OCI-LY1 (cell line): ENCODE results near the gene KANK4.

Experiments used
- H2AFZ ChIP-seq: fragments of 200-600 bp; sonication (generic), shearing (Covaris generic); 2 replicates; pipeline ENCODE4 v1.6.0; 2014; ENCODE audit warnings: antibody characterized with exemption, mild to moderate bottlenecking, low read length
- H3F3A ChIP-seq: fragments of 200-600 bp; sonication (generic), shearing (Covaris generic); 2 replicates; pipeline ENCODE4 v1.6.0; 2014; ENCODE audit warnings: mild to moderate bottlenecking, antibody characterized with exemption, low read length, moderate library complexity; ENCODE audit not compliant: insufficient read depth
- H3K27ac ChIP-seq: fragments of 200-600 bp; sonication (generic); 2 replicates; pipeline ENCODE4 v1.5.1; 2014; ENCODE audit warnings: low read length, mixed run types, mild to moderate bottlenecking, low read depth; ENCODE audit not compliant: poor library complexity, severe bottlenecking
- H3K27me3 ChIP-seq: fragments of 200-600 bp; sonication (generic); 2 replicates; pipeline ENCODE4 v1.6.0; 2014; ENCODE audit warnings: antibody characterized with exemption, mild to moderate bottlenecking, low read length, moderate library complexity; ENCODE audit not compliant: insufficient read depth
- H3K36me3 ChIP-seq: fragments of 200-600 bp; sonication (generic); 2 replicates; pipeline ENCODE4 v1.6.1; 2014; ENCODE audit warnings: mild to moderate bottlenecking, antibody characterized with exemption, low read length, moderate library complexity, mixed read lengths; ENCODE audit not compliant: insufficient read depth
- H3K4me1 ChIP-seq: fragments of 200-600 bp; sonication (generic); 2 replicates; pipeline ENCODE4 v1.5.1; 2014; ENCODE audit warnings: mild to moderate bottlenecking, low read length, moderate library complexity; ENCODE audit not compliant: insufficient read depth, severe bottlenecking
- H3K4me2 ChIP-seq: fragments of 200-600 bp; sonication (generic), shearing (Covaris generic); 2 replicates; pipeline ENCODE4 v1.6.1; 2014; ENCODE audit warnings: low read length
- H3K4me3 ChIP-seq: fragments of 200-600 bp; sonication (generic); 2 replicates; pipeline ENCODE4 v1.5.1; 2014; ENCODE audit warnings: low read length, low read depth, mild to moderate bottlenecking, mixed read lengths; ENCODE audit not compliant: poor library complexity, severe bottlenecking
- H3K79me2 ChIP-seq: fragments of 200-600 bp; shearing (Covaris generic); 2 replicates; pipeline ENCODE4 v1.6.1; 2016; ENCODE audit warnings: mixed run types, low read length, mixed read lengths; ENCODE audit not compliant: insufficient read depth
- H3K9ac ChIP-seq: fragments of 200-600 bp; sonication (generic), shearing (Covaris generic); 2 replicates; pipeline ENCODE4 v1.6.1; 2014; ENCODE audit warnings: mild to moderate bottlenecking, low read length, mixed read lengths
- H3K9me2 ChIP-seq: fragments of 200-600 bp; sonication (generic), shearing (Covaris generic); 2 replicates; pipeline ENCODE4 v1.6.1; 2014; ENCODE audit warnings: low read depth, mild to moderate bottlenecking, low read length, mixed read lengths
- H3K9me3 ChIP-seq: fragments of 200-600 bp; shearing (Covaris generic); 2 replicates; pipeline ENCODE4 v1.6.1; 2014; ENCODE audit warnings: low read length, mixed read lengths
- H4K20me1 ChIP-seq: fragments of 200-600 bp; sonication (generic), shearing (Covaris generic); 2 replicates; pipeline ENCODE4 v1.6.0; 2016; ENCODE audit warnings: mild to moderate bottlenecking, low read length; ENCODE audit not compliant: insufficient read depth
- CTCF ChIP-seq: fragments of 200-600 bp; sonication (generic), shearing (Covaris generic); IDR thresholded peaks from 2 replicates; pipeline ENCODE4 v1.5.1; 2017; ENCODE audit warnings: mild to moderate bottlenecking, antibody characterized with exemption, low read length, moderate library complexity, mixed read lengths
- EZH2 ChIP-seq: fragments of 200-600 bp; sonication (generic), shearing (Covaris generic); IDR thresholded peaks from 2 replicates; pipeline ENCODE4 v1.8.0; 2017; ENCODE audit warnings: borderline replicate concordance, mixed run types, mild to moderate bottlenecking, antibody characterized with exemption, low read length, moderate library complexity, mixed read lengths

Gene KANK4

GRCh38 chr1:62299426-62300200 lies 19.6 kb downstream of the KANK4 start:
- H3K4me1 ChIP-seq = no peaks in the 10 kb centered on the region
- no peaks in the 10 kb centered on the region for H3K9me2 ChIP-seq
- no peak overlapping the region for H3K4me2 ChIP-seq
- no peak overlapping the region for H3K4me3 ChIP-seq
- H3K36me3 ChIP-seq = no peaks in the 10 kb centered on the region
- no peaks in the 10 kb centered on the region for H3K9me3 ChIP-seq
- TF ChIP-seq CTCF = no peak
- TF ChIP-seq EZH2 = no peak
- H4K20me1 ChIP-seq = no peaks in the 10 kb centered on the region
- H3F3A ChIP-seq = no peaks in the 10 kb centered on the region
- H3K79me2 ChIP-seq = no peaks in the 10 kb centered on the region
- H3K9ac ChIP-seq = no peak overlapping the region
- H3K27ac ChIP-seq = no peak overlapping the region
- no peaks in the 10 kb centered on the region for H3K27me3 ChIP-seq
- no peak overlapping the region for H2AFZ ChIP-seq

GRCh38 chr1:62295921-62296491 lies 23.2 kb downstream of the KANK4 start:
- Histone ChIP-seq H3K9me3 (no peaks in the 10 kb centered on the region), H2AFZ (no peak overlapping the region), H3K9ac (no peak overlapping the region), H3K4me1 (no peaks in the 10 kb centered on the region), H3K4me3 (no peak overlapping the region), H3K27ac (no peak overlapping the region), H3K27me3 (no peaks in the 10 kb centered on the region), H3K4me2 (no peak overlapping the region), H3K9me2 (no peaks in the 10 kb centered on the region), H3F3A (no peaks in the 10 kb centered on the region), H3K79me2 (no peaks in the 10 kb centered on the region), H3K36me3 (no peaks in the 10 kb centered on the region), H4K20me1 (no peaks in the 10 kb centered on the region)
- TF ChIP-seq EZH2 (no peak), CTCF (no peak)

- Histone ChIP-seq H3K36me3 (no peaks in the 10 kb centered on the region), H3K9me2 (no peaks in the 10 kb centered on the region), H2AFZ (no peak overlapping the region)
Observed at GRCh38 chr1:62294261-62294660, 25.0 kb downstream of the KANK4 start.

More at GRCh38 chr1:62294261-62294660, 25.0 kb downstream of the KANK4 start:
- Histone ChIP-seq H3K4me1 (no peaks in the 10 kb centered on the region), H4K20me1 (no peaks in the 10 kb centered on the region), H3K4me3 (no peak overlapping the region), H3K27me3 (no peaks in the 10 kb centered on the region), H3K27ac (no peak overlapping the region), H3K9ac (no peak overlapping the region), H3F3A (no peaks in the 10 kb centered on the region), H3K9me3 (no peaks in the 10 kb centered on the region), H3K79me2 (no peaks in the 10 kb centered on the region), H3K4me2 (no peak overlapping the region)
- TF ChIP-seq CTCF (peak; percentile 43), EZH2 (no peak)
